H1 (cell line): ENCODE data around the gene BRK1.

Source experiments
- ATF2 ChIP-seq: IDR thresholded peaks from 2 replicates; pipeline ENCODE4 v1.6.1; 2012; ENCODE audit warnings: low read length, inconsistent platforms
- CHD2 ChIP-seq: IDR thresholded peaks from 2 replicates; pipeline ENCODE4 v1.6.1; 2012; ENCODE audit warnings: low read length, improper control_type of control experiment
- CTCF ChIP-seq, 3 experiments: IDR thresholded peaks; 1 replicate in 2 of 3; 2 replicates in 1 of 3; pipeline versions ENCODE4 v1.5.1 to v1.6.1; 2011; ENCODE audit warnings: low read length in 3 of 3, mild to moderate bottlenecking in 3 of 3, inconsistent platforms in 2 of 3, low read depth in 1 of 3, moderate library complexity in 1 of 3; ENCODE audit not compliant: insufficient read depth in 1 of 3; ENCODE audit errors: control extremely low read depth in 1 of 3
- EGR1 ChIP-seq: IDR thresholded peaks from 2 replicates; pipeline ENCODE4 v1.6.1; 2011; ENCODE audit warnings: low read depth, low read length, borderline replicate concordance
- EZH2 ChIP-seq: fragments of 200-600 bp; sonication (generic); IDR thresholded peaks from 2 replicates; pipeline ENCODE4 v1.7.1; 2012; ENCODE audit warnings: low read depth, mild to moderate bottlenecking, moderate library complexity, low read length, inconsistent platforms; ENCODE audit not compliant: severe bottlenecking
- MAFK ChIP-seq: IDR thresholded peaks from 2 replicates; pipeline ENCODE4 v1.6.1; 2012; ENCODE audit warnings: low read depth, mild to moderate bottlenecking, improper control_type of control experiment, low read length
- NANOG ChIP-seq: IDR thresholded peaks from 2 replicates; pipeline ENCODE4 v1.6.1; 2011; ENCODE audit warnings: low read length, low read depth, mild to moderate bottlenecking, inconsistent platforms; ENCODE audit not compliant: insufficient read depth, poor library complexity, severe bottlenecking
- POLR2A ChIP-seq, 2 experiments: IDR thresholded peaks; 1 replicate in 1 of 2; 2 replicates in 1 of 2; pipeline ENCODE4 v1.6.1; 2011; ENCODE audit warnings: low read depth in 2 of 2, low read length in 2 of 2, mild to moderate bottlenecking in 2 of 2; ENCODE audit errors: control extremely low read depth in 1 of 2

GRCh38 chr3:10122724-10123123 is 7.2 kb downstream of the BRK1 start:
- TF ChIP-seq NANOG, result no peak
- no peak for TF ChIP-seq CTCF (IDR thresholded peaks at IDR 0.05; ENCODE audit: control extremely low read depth in 1 of 3, insufficient read depth in 1 of 3, low read depth in 1 of 3, low read length in 3 of 3)
- TF ChIP-seq ATF2, result no peak
- TF ChIP-seq POLR2A (IDR thresholded peaks at IDR 0.05; ENCODE audit: control extremely low read depth in 1 of 2, low read depth in 2 of 2, low read length in 2 of 2), result no peak
- no peak for TF ChIP-seq CHD2
- TF ChIP-seq MAFK, result no peak
- no peak for TF ChIP-seq EZH2
- no peak for TF ChIP-seq EGR1
